GM18508 (cell line): ENCODE data around the gene POMZP3.
"Not testable (repeated sequence)": the region's sequence is repeated elsewhere in the genome, so short reads cannot be mapped to it uniquely, and the experiment has no call there.

Experiments
- ATAC-seq: cut with Tn5 transposase; IDR thresholded peaks from one replicate; pipeline ENCODE4 v1.9.1; 2021; ENCODE audit warnings: moderate number of reproducible peaks; ENCODE audit not compliant: insufficient read depth, unreplicated experiment

The POMZP3 gene

GRCh38 chr7:76626989-76627642, at the start of gene POMZP3:
TSS of gene POMZP3 (minus strand) at chr7:76627279. CDS start at chr7:76626064, 1,215 bp downstream.
- not testable (repeated sequence) for ATAC-seq

- not testable (repeated sequence) for ATAC-seq
These were observed 48.7 kb upstream of the POMZP3 start for GRCh38 chr7:76675783-76676182.

GRCh38 chr7:76673346-76673745, 46.3 kb upstream of the POMZP3 start:
- not testable (repeated sequence) for ATAC-seq

GRCh38 chr7:76659212-76659611, 32.1 kb upstream of the POMZP3 start:
- ATAC-seq = not testable (repeated sequence)

- ATAC-seq = not testable (repeated sequence)
These were observed 29.3 kb upstream of the POMZP3 start for GRCh38 chr7:76656425-76656824.

GRCh38 chr7:76642620-76643019, 15.5 kb upstream of the POMZP3 start:
- ATAC-seq = not testable (repeated sequence)

GRCh38 chr7:76637061-76637691, 10.1 kb upstream of the POMZP3 start:
- ATAC-seq = peak; percentile 90

- not testable (repeated sequence) for ATAC-seq
These were observed 498 bp downstream of the POMZP3 start for GRCh38 chr7:76626581-76626980.

- not testable (repeated sequence) for ATAC-seq
These were observed 7.5 kb downstream of the POMZP3 start for GRCh38 chr7:76619439-76620190.

- ATAC-seq = not testable (repeated sequence)
These were observed 13.3 kb downstream of the POMZP3 start for GRCh38 chr7:76613783-76614182.

- ATAC-seq = not testable (repeated sequence)
These were observed 14.8 kb downstream of the POMZP3 start for GRCh38 chr7:76612232-76612631.

- ATAC-seq = not testable (repeated sequence)
These were observed 17.2 kb downstream of the POMZP3 start for GRCh38 chr7:76609864-76610263.

- ATAC-seq = not testable (repeated sequence)
These were observed 18.6 kb downstream of the POMZP3 start for GRCh38 chr7:76608469-76608868.

- ATAC-seq = peak; percentile 96
These were observed 21.1 kb downstream of the POMZP3 start for GRCh38 chr7:76606027-76606426.

GRCh38 chr7:76600650-76601049, 26.4 kb downstream of the POMZP3 start:
- ATAC-seq = not testable (repeated sequence)

- not testable (repeated sequence) for ATAC-seq
These were observed 27.0 kb downstream of the POMZP3 start for GRCh38 chr7:76600116-76600482.

- not testable (repeated sequence) for ATAC-seq
These were observed 28.4 kb downstream of the POMZP3 start for GRCh38 chr7:76598590-76599264.

GRCh38 chr7:76597288-76597687, 29.8 kb downstream of the POMZP3 start:
- ATAC-seq = not testable (repeated sequence)

- ATAC-seq = not testable (repeated sequence)
These were observed 34.4 kb downstream of the POMZP3 start for GRCh38 chr7:76592694-76593093.

- peak; percentile 61 for ATAC-seq
These were observed 35.3 kb downstream of the POMZP3 start for GRCh38 chr7:76591602-76592304.
